ENCODE results near the gene CACNA1C.

The CACNA1C gene

DNA sequence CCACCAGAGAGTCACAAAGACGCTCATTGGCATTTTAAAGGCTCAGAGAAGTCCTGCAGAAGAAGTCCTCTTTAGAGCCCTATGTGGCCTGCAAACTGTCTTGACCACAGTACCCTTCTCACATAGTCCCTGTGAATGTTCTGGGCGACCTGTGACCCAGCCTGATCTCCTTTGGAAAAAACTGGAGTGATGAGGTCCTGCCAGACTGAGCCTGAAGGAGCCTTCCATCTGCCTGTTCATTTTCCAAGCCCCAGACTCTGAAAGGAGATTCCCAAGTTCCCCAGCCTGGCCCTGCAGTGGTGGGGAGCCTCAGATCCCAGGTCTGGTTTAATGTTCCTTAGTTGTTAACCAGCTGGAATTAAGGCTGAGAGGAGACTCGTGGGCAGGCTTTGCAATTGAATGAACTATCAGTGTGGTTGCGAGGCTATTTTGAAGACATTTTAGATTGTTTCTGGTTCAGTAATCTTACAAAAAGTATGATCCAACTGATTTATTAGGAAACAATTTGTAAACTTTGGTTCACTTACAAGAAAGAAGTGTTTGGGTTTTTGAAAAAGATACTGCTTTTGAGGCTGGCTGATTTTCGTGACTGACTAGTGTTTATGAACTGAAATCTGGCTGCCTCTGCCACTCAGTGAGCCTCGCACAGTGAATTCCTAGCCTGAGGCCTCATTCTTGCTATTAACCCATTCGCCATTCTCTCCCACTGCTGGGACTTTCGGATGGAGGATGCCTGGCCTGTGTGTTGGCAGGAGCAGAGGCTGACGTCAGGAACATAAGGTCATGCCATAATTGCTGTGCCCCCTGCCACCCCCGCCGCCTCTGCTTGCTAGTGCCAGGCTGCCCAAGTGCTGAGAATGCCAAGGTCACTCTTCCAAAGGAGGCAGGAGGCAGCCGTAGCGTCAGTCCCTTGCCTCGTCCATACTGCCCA is 249.0 kb downstream of the CACNA1C start:
- no peak for DNase-seq

DNA sequence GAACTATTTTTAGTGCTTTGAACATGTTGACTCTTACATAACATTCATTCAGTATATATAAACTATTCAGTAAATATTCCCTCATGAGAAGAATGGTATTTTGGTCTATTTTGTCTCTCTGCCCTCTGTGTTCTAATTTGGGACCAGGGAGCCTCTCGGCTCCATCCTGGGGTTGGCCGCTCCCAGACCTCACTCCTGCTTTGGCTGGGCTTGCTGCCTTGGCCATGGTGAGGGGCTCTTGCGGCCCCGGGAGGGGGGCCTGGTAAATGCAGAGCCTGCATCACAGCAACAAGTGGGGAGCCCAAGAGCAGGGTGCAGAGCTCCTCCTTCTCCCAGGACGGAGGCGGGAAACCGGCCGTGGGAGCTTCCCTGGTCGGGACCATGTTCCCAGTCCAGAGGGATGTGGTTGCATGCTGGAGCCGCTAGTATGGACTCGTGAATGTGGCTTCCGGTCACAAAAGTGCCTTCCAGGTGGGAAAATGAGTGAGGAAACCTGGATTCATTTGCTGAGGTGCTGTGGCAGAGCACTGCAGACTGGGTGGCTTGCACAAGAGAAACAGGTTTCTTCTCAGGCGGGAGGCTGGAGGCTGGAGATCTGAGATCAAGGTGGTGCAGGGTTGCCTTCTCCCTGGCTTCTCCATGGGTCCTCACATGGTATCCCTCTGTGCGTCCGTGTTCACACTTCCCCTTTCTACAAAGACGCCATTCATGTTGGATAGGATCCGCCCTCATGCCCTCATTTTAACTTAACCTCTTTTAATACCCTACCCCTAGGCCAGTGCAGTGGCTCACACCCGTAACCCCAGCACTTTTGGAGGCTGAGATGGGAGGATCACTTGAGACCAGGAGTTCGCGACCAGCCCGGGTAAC is 250.2 kb downstream of the CACNA1C start:
- no peak for DNase-seq

DNA sequence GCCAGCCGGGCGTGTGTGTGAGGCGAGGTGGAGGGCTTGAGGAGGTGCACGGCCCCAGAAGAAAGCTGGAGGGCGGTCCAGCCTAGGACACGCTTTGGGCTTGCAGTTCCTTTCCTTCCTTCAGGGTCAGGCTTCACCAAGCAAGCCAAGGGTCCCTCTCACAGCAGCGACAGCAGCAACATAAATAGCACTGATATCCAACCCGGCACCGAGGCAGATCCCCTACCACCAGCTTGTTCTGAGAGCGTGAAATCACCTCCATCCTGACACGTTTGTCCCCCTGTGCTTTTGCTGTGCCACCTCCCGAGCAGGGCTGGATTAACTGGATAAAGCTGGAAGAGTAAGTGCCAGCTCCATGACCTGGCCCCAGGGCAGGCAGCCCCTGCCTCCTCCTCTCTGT is 251.4 kb downstream of the CACNA1C start:
- DNase-seq = no peak

DNA sequence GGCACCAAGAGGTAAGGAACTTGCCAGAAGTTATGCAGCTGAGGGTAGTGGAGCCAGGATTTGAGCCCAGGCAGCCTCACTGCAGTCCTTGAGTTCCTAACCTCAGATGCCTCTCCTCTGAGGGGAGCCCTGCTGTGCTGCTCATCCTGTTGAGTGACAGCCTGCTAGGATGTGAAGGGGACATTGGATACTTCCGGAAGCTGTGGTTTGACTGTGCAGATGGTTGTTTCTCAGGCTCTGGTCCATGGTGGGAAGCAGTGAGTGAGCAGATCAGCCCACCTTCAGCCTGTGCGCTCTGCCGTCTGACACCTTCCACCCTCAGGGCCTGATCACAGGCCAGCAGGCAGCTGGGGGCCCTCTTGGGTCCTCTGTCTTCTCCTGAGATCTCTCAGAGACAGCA is 253.2 kb downstream of the CACNA1C start:
- DNase-seq = no peak

DNA sequence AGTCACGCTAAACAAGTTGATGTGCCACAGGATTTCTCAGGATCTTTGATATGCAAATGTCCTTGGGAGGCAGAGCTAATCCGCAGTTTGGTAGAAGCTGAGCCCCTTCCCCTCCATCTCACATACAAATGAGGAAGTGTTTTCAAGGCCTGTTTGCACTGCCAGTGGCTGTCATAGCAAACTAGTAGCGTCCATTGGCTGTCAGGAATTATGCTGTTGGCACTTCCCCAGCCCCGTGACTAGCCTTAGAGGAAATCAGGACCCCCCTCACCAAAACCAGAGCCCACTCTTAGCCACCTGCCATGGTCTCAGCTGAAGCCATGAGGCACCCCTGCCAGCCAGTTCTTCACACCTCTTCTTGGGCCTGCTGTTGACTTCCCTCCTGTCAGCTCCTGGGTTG is 253.9 kb downstream of the CACNA1C start:
- DNase-seq = no peak

DNA sequence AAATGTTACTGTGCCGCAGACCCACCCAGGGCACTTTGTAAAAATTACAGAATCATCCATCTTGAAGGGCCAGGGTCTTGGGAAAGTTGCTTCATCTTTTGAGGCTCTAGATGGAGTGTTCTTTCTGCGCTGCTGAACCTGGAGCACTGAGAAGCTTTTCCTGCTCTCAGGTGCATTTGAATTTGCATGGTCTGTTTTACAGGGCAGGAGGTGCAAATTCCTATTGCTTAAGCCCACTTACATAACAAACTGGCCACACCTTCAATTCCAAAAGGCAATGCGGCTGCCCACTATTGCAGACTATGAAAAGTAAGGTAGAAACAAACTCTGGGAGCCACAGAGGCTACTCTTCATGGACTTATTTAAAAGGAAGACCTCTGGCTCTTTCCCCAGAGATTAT is 254.8 kb downstream of the CACNA1C start:
- no peak for DNase-seq

DNA sequence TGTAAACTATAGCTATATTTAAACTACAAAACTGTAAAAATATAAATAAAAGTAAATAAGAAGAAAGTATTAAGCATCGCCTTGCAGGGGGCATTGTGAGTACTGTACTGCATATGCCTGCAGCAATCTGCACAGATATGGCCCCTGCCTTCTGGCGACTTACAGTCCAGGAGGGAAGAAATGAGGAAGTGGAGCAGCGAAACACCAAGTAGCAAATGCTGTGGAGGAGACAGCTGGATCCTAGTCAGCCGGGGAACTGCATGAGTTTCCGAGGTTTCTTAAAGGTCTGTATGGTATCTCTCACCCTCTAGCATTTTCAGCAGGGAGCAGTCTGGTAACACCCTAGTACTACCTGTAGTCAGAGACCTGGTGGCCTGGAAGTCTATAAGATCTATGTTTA is 256.9 kb downstream of the CACNA1C start:
- DNase-seq = no peak

DNA sequence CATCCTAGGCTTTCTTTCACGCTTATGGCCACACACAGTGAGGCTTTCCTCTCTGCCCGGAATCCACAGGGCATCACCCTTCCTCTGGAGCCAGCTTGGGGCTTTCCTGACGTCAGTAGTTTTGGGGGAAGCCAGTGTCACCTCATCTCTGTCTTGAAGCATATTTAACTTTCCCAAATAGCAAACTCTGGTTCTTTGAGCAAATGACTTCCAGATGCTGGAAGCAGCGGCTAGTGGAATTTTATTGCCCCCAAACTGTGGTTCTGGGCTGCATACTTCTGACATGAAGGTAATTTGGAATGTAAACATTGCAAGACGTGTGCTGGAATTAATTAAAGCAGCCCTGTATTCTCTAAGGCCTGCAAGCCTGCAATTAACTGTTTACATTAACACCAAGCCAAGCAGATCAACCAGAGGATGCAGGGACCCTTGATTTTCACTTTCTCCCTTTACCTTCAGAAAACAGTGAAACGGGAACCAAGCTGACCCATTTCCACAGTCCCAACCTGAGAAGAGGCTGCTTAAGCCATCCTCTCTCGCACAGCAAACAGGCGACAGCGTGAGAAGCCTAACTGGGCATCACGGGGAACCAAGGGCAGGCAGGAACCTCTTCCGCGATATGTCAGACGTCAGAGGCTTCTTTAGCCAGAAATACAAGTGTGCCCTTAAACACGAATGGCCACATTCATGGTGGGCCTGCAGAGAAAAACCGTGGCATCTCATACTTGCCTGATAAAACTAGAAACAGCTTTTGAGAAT is 258.4 kb downstream of the CACNA1C start:
- no peak for DNase-seq

DNA sequence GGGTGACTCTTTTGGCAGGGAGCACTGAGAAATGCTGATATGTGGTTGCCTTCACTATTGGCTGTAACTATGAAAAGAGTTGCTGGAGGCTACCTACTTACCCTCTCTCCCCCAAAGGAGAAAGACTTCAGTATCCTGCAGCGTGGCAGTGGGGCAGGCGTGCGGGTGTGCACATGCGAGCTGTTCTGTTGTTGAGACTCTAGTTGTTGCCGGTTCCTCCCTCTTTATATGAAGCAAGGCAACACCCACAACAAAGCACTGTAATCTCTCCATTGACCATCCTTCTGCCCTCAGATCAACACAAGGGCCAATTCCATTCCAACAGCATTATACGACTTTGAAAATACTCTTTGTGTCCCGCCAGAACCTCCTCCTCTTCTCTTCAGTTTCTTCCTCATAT is 259.4 kb downstream of the CACNA1C start:
- DNase-seq = no peak

DNA sequence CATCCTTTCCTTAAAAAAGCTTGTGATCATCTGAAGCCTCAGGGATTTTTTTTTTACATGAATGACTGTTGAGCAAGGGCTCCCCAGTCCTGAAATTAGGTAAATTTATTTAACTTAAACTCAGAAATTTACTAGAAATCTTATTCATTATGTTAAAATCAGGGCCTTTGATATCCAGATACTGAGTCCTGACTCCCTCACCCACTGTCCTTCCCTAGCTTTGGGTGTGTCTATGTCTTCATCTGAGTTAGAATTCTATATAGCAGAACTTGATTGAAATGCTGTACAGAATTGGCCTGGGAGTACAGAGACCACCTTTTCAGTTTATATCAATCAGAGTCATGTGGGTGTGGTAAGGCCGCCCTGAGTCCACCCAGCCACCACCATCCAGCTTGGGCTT is 260.0 kb downstream of the CACNA1C start:
- DNase-seq = no peak

DNA sequence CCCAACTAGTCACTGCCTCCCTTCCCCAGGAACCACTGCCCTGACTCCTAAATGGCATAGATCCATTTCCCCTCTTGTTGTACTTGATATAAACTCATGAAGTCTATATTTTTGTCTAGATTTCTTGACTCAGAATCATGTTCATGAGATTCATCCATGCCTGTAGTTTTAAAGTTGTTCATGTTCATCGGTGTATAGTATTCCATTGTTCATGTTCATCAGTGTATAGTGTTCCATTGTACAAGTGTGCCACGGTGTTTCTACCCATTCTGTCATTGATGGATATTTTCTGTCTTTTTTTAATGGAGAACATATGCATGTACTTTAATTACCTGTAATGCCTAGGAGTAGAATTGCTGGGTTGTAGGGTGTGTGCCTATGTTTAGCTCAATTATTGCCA is 261.7 kb downstream of the CACNA1C start:
- no peak for DNase-seq

DNA sequence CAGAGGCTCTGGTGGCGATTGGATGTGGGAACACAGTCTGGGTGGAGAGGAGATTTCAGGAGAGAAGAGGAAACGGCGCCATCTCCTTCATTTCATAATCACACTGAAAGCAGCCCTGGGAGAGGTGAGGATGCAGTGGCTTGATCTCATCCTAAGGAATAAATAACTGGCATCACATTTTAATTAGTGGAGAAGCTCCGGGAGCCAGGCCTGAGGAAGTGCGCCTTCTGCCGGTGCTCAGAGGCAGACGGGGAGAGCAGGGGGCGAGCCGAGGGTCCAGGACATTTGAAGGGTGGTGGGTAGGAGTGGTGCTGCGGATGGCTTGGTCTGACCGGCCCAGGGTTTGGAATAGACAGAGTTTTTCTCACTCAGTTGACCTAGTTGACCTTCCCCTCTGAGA is 265.0 kb downstream of the CACNA1C start:
- no peak for DNase-seq

DNA sequence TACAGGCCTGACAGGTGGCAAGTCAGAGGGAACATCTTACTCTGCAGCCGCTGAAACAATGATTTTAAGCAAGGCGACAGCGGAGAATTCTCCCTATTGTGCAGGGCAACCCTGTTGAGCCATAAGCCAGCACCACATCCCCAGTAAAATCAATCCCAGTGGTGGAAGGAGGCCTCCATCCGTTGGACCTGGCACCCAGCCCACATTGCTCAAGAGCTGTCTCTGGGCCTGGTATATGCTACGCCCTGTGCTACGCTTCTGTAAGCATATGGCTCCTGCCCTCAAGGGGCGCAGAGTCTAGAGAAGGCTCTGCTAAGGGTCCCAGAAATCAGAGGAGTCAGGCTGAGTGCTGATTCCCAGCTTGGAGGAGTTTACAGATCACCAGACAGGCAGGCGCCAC is 265.5 kb downstream of the CACNA1C start:
- DNase-seq = no peak

DNA sequence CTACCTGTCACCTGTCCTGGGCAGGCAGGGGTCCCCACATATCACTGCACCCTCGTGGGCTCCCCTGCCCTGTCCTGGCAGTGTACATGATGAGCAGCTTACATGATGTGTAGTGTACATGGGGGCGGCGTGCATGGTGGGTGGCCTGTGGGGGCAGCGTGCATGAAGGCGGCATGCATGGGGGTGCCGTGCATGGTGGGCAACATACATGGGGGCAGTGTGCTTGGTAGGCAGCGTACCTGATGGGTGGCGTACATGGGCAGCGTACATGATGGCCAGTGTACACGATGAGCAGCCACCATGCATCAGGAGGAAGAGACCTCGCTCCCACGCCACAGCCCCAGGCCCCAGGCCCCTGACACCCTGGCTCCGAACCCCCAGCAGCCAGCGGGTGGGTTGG is 266.3 kb downstream of the CACNA1C start:
- no peak for DNase-seq

DNA sequence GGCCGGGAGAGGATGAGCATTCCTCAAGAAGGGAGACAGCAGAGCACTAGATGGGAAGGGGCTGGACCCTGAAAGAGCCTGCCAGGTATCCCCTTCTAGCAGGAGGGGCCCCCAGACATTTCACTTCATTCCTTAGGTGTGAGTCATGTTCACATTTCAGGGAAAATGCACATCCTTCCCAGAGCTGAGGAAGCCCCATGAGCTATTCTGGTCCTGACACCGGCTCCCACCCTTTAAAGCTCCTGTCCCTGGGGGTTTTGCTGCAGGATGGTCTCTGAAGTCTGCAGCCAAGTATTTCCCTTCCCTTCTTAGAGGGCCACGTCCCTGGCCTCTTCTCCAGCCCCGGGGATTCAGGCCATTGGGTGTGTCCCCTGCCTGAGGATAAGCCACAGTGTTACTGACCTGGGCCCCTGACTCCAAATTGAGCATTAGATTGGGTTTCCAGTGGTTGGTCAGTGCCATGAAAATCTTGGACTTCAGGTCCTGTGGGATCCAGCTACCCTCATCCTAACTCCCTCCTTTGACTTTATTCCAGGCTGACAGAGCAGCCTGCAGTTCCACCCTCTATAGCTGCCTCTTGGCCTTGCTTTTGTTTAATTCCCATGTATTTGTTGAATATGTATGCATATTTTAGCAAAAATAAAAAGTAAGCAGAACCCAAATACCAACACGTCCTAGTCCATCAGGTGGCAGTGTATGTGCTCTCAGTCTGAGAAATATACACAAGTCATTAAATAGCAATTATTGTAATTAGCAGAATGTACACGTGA is 267.1 kb downstream of the CACNA1C start:
- DNase-seq = no peak

DNA sequence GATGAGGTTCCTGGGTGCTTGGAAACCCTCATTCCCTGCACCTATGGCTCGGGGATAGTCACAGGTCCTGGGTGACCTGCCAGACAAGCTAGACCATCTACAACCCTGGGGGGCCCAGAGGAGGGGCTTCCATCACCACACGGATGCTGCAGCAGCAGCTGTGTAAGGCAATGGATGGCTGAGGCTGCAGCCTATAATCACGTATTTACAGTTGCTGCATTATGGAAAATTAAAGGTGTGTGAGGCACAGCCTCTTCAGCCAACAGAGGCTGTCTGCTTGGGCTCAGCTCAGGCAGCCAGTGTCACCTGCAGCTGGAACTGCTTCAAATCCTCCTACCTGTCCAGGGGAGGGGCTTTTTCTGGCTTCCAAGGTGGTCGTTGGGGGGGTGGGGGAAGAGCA is 268.1 kb downstream of the CACNA1C start:
- no peak for DNase-seq

DNA sequence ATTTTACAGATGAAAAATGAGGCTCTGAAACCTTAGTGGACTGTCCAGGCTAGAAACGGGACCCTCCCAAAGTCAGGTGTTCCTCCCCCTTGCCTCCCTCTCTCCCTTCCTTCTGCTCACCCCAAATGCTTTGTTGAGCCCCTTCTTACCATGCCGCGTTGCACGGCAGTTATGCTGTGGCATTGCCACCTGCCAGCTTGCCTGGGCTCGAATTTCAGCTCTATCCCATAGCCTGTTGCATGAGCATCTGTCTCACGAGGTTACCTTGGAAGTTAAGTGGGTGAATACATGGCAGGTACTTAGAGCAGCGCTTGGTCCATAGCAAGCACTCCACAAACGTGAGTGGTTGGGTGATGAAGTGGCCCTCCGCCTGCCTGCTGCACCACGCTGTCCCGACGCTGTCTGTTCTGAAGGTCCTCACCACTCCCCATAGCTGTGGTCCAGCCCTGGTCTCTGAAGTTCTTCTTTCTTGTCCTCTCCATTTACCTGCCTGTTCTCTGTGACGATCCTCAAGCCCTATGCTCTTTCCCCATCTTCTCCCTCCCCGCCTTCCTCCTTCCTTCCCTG is 269.9 kb downstream of the CACNA1C start:
- DNase-seq = no peak

DNA sequence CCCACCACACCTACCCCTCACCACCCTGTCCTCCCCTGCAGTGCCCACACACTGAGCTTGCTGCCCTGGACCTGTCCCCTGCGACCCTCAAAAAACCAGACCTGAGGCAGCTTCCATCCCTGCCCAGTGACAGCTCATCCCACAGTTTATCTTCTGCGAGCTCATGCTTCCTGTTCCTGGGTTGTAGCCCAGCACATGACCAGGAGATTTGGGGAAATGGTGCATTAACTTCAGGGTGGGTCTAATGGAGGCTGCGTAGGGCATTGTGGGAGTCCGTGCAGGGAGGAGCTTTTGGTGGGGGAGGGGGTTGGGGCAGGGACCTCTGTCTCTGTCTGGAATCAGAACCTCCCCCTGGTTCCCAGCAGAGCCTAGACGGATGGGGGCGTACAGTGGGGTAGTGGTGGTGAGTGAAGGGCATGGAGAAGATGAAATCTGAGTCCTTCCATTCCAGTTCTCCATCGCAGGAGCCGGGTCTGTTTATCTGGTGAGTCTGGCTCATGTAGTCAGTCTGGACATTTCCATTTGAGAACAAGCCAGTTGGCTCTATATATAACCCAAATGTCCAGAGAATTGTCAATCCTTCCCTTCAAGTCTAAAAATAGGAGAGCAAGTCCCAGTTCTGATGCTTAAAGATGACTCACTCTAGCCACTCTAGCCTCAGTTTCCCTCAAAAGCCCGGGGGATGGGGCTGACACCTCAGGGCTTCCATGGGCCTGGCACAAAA is 270.9 kb downstream of the CACNA1C start:
- DNase-seq = peak in 1 of 2 experiments; percentile 28

DNA sequence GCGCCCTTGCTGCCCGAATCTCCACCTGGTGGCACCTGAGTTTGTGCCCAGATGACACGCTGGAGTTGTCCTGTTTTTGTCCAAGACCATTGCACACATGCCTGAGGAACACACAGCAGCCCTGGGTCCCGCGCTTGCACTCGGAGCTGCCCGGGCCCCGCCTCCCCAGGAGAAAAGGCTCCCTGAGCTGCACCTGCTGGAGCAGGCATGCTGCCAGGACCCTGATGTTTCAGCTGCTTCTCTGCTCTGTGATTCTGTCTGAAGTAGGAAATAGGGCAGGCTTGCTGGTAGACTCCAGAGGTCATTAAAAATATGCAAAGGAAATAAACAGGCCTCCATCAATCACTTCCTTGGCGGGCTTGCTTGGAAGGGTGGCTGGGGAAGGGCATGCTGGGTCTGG is 271.6 kb downstream of the CACNA1C start:
- DNase-seq = peak in 1 of 2 experiments; percentile 28

DNA sequence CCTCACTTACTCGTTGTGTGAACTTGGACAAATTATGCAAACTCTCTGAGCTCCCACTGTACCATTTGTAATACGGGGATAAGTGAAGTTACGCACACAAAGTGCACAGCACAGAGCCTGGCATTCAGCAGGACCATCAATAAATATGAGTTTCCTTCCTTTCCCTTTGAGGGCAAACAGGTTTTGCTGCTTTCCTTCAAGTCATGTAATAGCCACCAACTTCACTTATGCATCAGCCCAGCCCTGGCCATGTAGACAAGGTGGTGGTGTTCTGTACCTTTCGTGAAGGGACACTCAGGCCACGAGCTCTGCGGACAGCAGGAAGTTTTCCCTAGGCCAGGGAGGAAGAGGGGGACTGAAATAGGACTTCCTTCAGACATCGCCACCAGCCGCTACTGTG is 272.7 kb downstream of the CACNA1C start:
- no peak for DNase-seq

DNA sequence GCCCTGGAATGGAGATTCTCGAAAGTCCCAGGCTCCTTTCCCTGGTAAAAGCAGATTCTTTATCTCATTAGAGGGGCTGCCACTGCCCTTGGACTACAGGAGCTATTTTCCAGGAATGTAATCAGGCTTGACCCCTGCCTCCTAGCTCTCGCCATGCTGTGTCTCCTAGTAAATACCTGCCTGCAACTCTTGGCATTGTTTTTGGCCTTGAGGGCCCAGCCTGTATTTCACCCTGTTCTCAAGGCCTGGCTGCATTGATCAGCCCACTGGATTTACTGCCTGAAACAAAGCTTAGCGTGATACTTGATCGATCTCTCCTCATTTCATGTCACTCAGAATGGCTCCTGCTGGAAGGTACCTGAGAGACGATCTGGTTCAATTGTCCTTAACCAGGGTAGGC is 273.7 kb downstream of the CACNA1C start:
- no peak for DNase-seq
